DMS153 (cell line): ENCODE data around the gene STAG2.
"Not testable (repeated sequence)": the region's sequence is repeated elsewhere in the genome, so short reads cannot be mapped to it uniquely, and the experiment has no call there.

ENCODE experiments used
- DNase-seq: peaks from one replicate; lab custom pipeline; 2025; lab: John Stamatoyannopoulos, UW

The STAG2 gene

GRCh38 chrX:123961268-123962005, at the start of gene STAG2:
Gene STAG2 (plus strand): TSS chrX:123961706. CDS start chrX:124022628, 60,922 bp downstream.
- DNase-seq, result peak; percentile 85

- DNase-seq, result no peak
These were observed 44.4 kb upstream of the STAG2 start for GRCh38 chrX:123917069-123917468.

- no peak for DNase-seq
These were observed 43.3 kb upstream of the STAG2 start for GRCh38 chrX:123918106-123918721.

GRCh38 chrX:123920105-123920785, 41.3 kb upstream of the STAG2 start:
- no peak for DNase-seq

- DNase-seq, result no peak
These were observed 38.3 kb upstream of the STAG2 start for GRCh38 chrX:123923211-123923610.

GRCh38 chrX:123924186-123924585, 37.3 kb upstream of the STAG2 start:
- no peak for DNase-seq

GRCh38 chrX:123927845-123928244, 33.7 kb upstream of the STAG2 start:
- no peak for DNase-seq

GRCh38 chrX:123932055-123932454, 29.5 kb upstream of the STAG2 start:
- not testable (repeated sequence) for DNase-seq

- DNase-seq, result no peak
These were observed 18.4 kb upstream of the STAG2 start for GRCh38 chrX:123943074-123943473.

GRCh38 chrX:123943488-123943887, 18.0 kb upstream of the STAG2 start:
- DNase-seq, result no peak

- DNase-seq, result no peak
These were observed 11.7 kb upstream of the STAG2 start for GRCh38 chrX:123949846-123950245.

GRCh38 chrX:123959281-123960063, 2.0 kb upstream of the STAG2 start:
- DNase-seq, result no peak

GRCh38 chrX:123960956-123961267, 594 bp upstream of the STAG2 start:
- no peak for DNase-seq

GRCh38 chrX:123962006-123962467, 531 bp downstream of the STAG2 start:
- no peak for DNase-seq

GRCh38 chrX:123962794-123963373, 1.4 kb downstream of the STAG2 start:
- DNase-seq, result peak; percentile 95

GRCh38 chrX:123964156-123964834, 2.8 kb downstream of the STAG2 start:
- no peak for DNase-seq

- DNase-seq, result no peak
These were observed 4.2 kb downstream of the STAG2 start for GRCh38 chrX:123965712-123966111.

- DNase-seq, result no peak
These were observed 6.0 kb downstream of the STAG2 start for GRCh38 chrX:123967497-123967896.

- DNase-seq, result no peak
These were observed 7.0 kb downstream of the STAG2 start for GRCh38 chrX:123968383-123969050.

GRCh38 chrX:123971982-123972381, 10.5 kb downstream of the STAG2 start:
- DNase-seq, result no peak

- no peak for DNase-seq
These were observed 12.4 kb downstream of the STAG2 start for GRCh38 chrX:123973921-123974320.
